Neural progenitor cell (in vitro differentiated cells): Measurements from ENCODE around the gene NME5. TPM values are rescaled to one million over a fixed set of nuclear protein-coding genes. Genes with fewer than 3 reads are reported as not detected.

Source experiments
- DNase-seq: peaks from one replicate; pipeline ENCODE4 v3.0.0-alpha.2; 2016; ENCODE audit warnings: low spot score
- H2AFZ ChIP-seq: fragments of 200-600 bp; sonication (generic); replicated peaks from 2 replicates; pipeline ENCODE4 v1.6.1; 2016; ENCODE audit warnings: antibody characterized with exemption
- H3F3A ChIP-seq: fragments of 200-600 bp; sonication (generic); 2 replicates; pipeline ENCODE4 v1.6.1; 2016; ENCODE audit warnings: antibody characterized with exemption, low read depth
- H3K27ac ChIP-seq: fragments of 200-600 bp; sonication (generic); 2 replicates; pipeline ENCODE4 v1.5.1; 2016; ENCODE audit warnings: mild to moderate bottlenecking
- H3K27me3 ChIP-seq: fragments of 200-600 bp; sonication (generic); 2 replicates; pipeline ENCODE4 v1.6.1; 2016; ENCODE audit warnings: mild to moderate bottlenecking, moderate library complexity
- H3K36me3 ChIP-seq: fragments of 200-600 bp; sonication (generic); 2 replicates; pipeline ENCODE4 v1.5.1; 2016
- H3K4me1 ChIP-seq: fragments of 200-600 bp; sonication (generic); 2 replicates; pipeline ENCODE4 v1.6.1; 2016; ENCODE audit warnings: mixed run types
- H3K4me2 ChIP-seq: fragments of 200-600 bp; sonication (generic); 2 replicates; pipeline ENCODE4 v1.6.1; 2016
- H3K4me3 ChIP-seq: fragments of 200-600 bp; sonication (generic); 2 replicates; pipeline ENCODE4 v1.5.1; 2016
- H3K79me2 ChIP-seq: fragments of 200-600 bp; sonication (generic); 2 replicates; pipeline ENCODE4 v1.6.1; 2016; ENCODE audit warnings: low read depth
- H3K9ac ChIP-seq: fragments of 200-600 bp; sonication (generic); 2 replicates; pipeline ENCODE4 v1.6.1; 2016
- H3K9me3 ChIP-seq: fragments of 200-600 bp; sonication (generic); 2 replicates; pipeline ENCODE4 v1.5.1; 2016; ENCODE audit warnings: low read depth
- H4K20me1 ChIP-seq: fragments of 200-600 bp; sonication (generic); 2 replicates; pipeline ENCODE4 v1.6.1; 2016; ENCODE audit warnings: low read depth
- H3K27ac Mint-ChIP-seq: 3 replicates; pipeline ENCODE4 v1.8.0; 2021; ENCODE audit warnings: mixed read lengths
- H3K27me3 Mint-ChIP-seq: 2 replicates; pipeline ENCODE4 v1.8.0; 2022; ENCODE audit warnings: low read depth, mild to moderate bottlenecking, inconsistent platforms, moderate library complexity, mixed read lengths; ENCODE audit not compliant: insufficient read depth
- H3K36me3 Mint-ChIP-seq: 3 replicates; pipeline ENCODE4 v1.8.0; 2021; ENCODE audit warnings: mixed read lengths
- H3K4me1 Mint-ChIP-seq: 3 replicates; pipeline ENCODE4 v1.8.0; 2021; ENCODE audit warnings: mixed read lengths
- H3K4me3 Mint-ChIP-seq: 3 replicates; pipeline ENCODE4 v1.8.0; 2021; ENCODE audit warnings: mild to moderate bottlenecking, moderate library complexity, mixed read lengths
- H3K9me3 Mint-ChIP-seq: 3 replicates; pipeline ENCODE4 v1.8.0; 2020; ENCODE audit warnings: mixed read lengths
- CTCF ChIP-seq: fragments of 200-600 bp; sonication (generic); IDR thresholded peaks from 2 replicates; pipeline ENCODE4 v1.5.1; 2017; ENCODE audit warnings: antibody characterized with exemption, mild to moderate bottlenecking
- EZH2 ChIP-seq: fragments of 200-600 bp; sonication (generic); IDR thresholded peaks from 2 replicates; pipeline ENCODE4 v1.6.1; 2017; ENCODE audit warnings: antibody characterized with exemption, mild to moderate bottlenecking, moderate library complexity
- EZH2phosphoT487 ChIP-seq: fragments of 200-600 bp; sonication (generic); IDR thresholded peaks from 2 replicates; pipeline ENCODE4 v1.6.1; 2017; ENCODE audit warnings: antibody characterized with exemption
- total RNA-seq: library from RNA; depleted of rRNA; stranded (reverse); fragments of >200 nt; gene quantifications from 2 replicates; pipeline ENCODE4 v1.2.3, GENCODE V29; 2015; ENCODE audit warnings: low replicate concordance

The NME5 gene
- total RNA-seq, 1 donor from 2014 or later, result 8.0 TPM

- Histone ChIP-seq H3K27me3 (no peaks in the 10 kb centered on the region), H3F3A (no peaks in the 10 kb centered on the region), H3K4me2 (no peak overlapping the region), H2AFZ (no peak overlapping the region), H3K9me3 (no peaks in the 10 kb centered on the region), H3K79me2 (peaks cover 3% of the 10 kb centered on the region), H3K4me3 (no peak overlapping the region), H3K9ac (no peak overlapping the region), H3K27ac (no peak overlapping the region), H4K20me1 (peaks cover 17% of the 10 kb centered on the region), H3K4me1 (no peaks in the 10 kb centered on the region), H3K36me3 (peaks cover 39% of the 10 kb centered on the region)
- TF ChIP-seq EZH2 (no peak), EZH2phosphoT487 (no peak), CTCF (no peak)
- no peak for DNase-seq
- H3K4me3 Mint-ChIP-seq, result no peak overlapping the region
- no peaks in the 10 kb centered on the region for H3K27me3 Mint-ChIP-seq
- no peak overlapping the region for H3K27ac Mint-ChIP-seq
- H3K9me3 Mint-ChIP-seq, result no peaks in the 10 kb centered on the region
- peaks cover 53% of the 10 kb centered on the region for H3K36me3 Mint-ChIP-seq
- no peaks in the 10 kb centered on the region for H3K4me1 Mint-ChIP-seq
Observed at GRCh38 chr5:138169124-138169523, 29.9 kb upstream of the NME5 start.

- Mint-ChIP-seq H3K4me3 (no peak overlapping the region), H3K27ac (no peak overlapping the region), H3K36me3 (peaks cover 57% of the 10 kb centered on the region), H3K4me1 (no peaks in the 10 kb centered on the region), H3K27me3 (peaks cover 3% of the 10 kb centered on the region), H3K9me3 (no peaks in the 10 kb centered on the region)
- Histone ChIP-seq H3K27ac (no peak overlapping the region), H3K27me3 (no peaks in the 10 kb centered on the region), H3K9ac (no peak overlapping the region), H3K36me3 (peaks cover 35% of the 10 kb centered on the region), H3K4me1 (no peaks in the 10 kb centered on the region), H2AFZ (no peak overlapping the region), H4K20me1 (peaks cover 12% of the 10 kb centered on the region), H3K9me3 (no peaks in the 10 kb centered on the region), H3K4me2 (no peak overlapping the region), H3F3A (no peaks in the 10 kb centered on the region), H3K79me2 (no peaks in the 10 kb centered on the region), H3K4me3 (no peak overlapping the region)
- no peak for DNase-seq
- TF ChIP-seq EZH2, result no peak
- no peak for TF ChIP-seq CTCF
- no peak for TF ChIP-seq EZH2phosphoT487
Observed at GRCh38 chr5:138163721-138164120, 24.5 kb upstream of the NME5 start.

GRCh38 chr5:138160706-138161105, 21.5 kb upstream of the NME5 start:
- H3K4me3 ChIP-seq, result no peak overlapping the region
- no peaks in the 10 kb centered on the region for H3K27me3 ChIP-seq
- peaks cover 32% of the 10 kb centered on the region for H3K36me3 ChIP-seq

More at GRCh38 chr5:138160706-138161105, 21.5 kb upstream of the NME5 start:
- TF ChIP-seq CTCF, result no peak
- Histone ChIP-seq H3K9ac (no peak overlapping the region), H3F3A (peaks cover 17% of the 10 kb centered on the region), H3K9me3 (no peaks in the 10 kb centered on the region), H3K4me2 (no peak overlapping the region), H3K4me1 (no peaks in the 10 kb centered on the region), H3K79me2 (no peaks in the 10 kb centered on the region), H4K20me1 (peaks cover 11% of the 10 kb centered on the region), H3K27ac (no peak overlapping the region), H2AFZ (no peak overlapping the region)
- Mint-ChIP-seq H3K27ac (no peak overlapping the region), H3K36me3 (peaks cover 47% of the 10 kb centered on the region), H3K27me3 (peaks cover 3% of the 10 kb centered on the region), H3K9me3 (no peaks in the 10 kb centered on the region), H3K4me3 (no peak overlapping the region), H3K4me1 (no peaks in the 10 kb centered on the region)
- no peak for DNase-seq
